Fibroblast of skin of right biceps (primary cell): ENCODE results near the gene ZNF397.
"Not testable (repeated sequence)": the region's sequence is repeated elsewhere in the genome, so short reads cannot be mapped to it uniquely, and the experiment has no call there.

Experiments used
- DNase-seq: peaks from one replicate; pipeline ENCODE4 v3.0.0-alpha.2; 2013

ZNF397 gene

GRCh38 chr18:35240664-35241447, at the start of gene ZNF397:
Gene ZNF397, plus strand, starts transcription at chr18:35241034. Its CDS starts 1,437 bp downstream, at chr18:35242471.
- peak; percentile 97 for DNase-seq

GRCh38 chr18:35191698-35192025, 49.2 kb upstream of the ZNF397 start:
- DNase-seq, result no peak

- DNase-seq, result no peak
Observed at GRCh38 chr18:35192415-35192814, 48.4 kb upstream of the ZNF397 start.

- no peak for DNase-seq
Observed at GRCh38 chr18:35193316-35193715, 47.5 kb upstream of the ZNF397 start.

- no peak for DNase-seq
Observed at GRCh38 chr18:35197296-35197695, 43.5 kb upstream of the ZNF397 start.

- no peak for DNase-seq
Observed at GRCh38 chr18:35201256-35201931, 39.4 kb upstream of the ZNF397 start.

GRCh38 chr18:35203067-35203466, 37.8 kb upstream of the ZNF397 start:
- peak; percentile 80 for DNase-seq

GRCh38 chr18:35205199-35205712, 35.6 kb upstream of the ZNF397 start:
- no peak for DNase-seq

GRCh38 chr18:35205746-35206458, 34.9 kb upstream of the ZNF397 start:
- DNase-seq, result not testable (repeated sequence)

GRCh38 chr18:35215026-35215425, 25.8 kb upstream of the ZNF397 start:
- no peak for DNase-seq

- not testable (repeated sequence) for DNase-seq
Observed at GRCh38 chr18:35216611-35217010, 24.2 kb upstream of the ZNF397 start.

GRCh38 chr18:35219331-35219730, 21.5 kb upstream of the ZNF397 start:
- DNase-seq, result not testable (repeated sequence)

- DNase-seq, result no peak
Observed at GRCh38 chr18:35220424-35220823, 20.4 kb upstream of the ZNF397 start.

GRCh38 chr18:35223797-35224196, 17.0 kb upstream of the ZNF397 start:
- no peak for DNase-seq

GRCh38 chr18:35227254-35227653, 13.6 kb upstream of the ZNF397 start:
- peak; percentile 22 for DNase-seq

- DNase-seq, result peak; percentile 61
Observed at GRCh38 chr18:35231052-35231451, 9.8 kb upstream of the ZNF397 start.

- DNase-seq, result peak; percentile 22
Observed at GRCh38 chr18:35236571-35237363, 4.1 kb upstream of the ZNF397 start.

GRCh38 chr18:35239314-35239713, 1.5 kb upstream of the ZNF397 start:
- no peak for DNase-seq

GRCh38 chr18:35241448-35241804, 592 bp downstream of the ZNF397 start:
- DNase-seq, result no peak

- no peak for DNase-seq
Observed at GRCh38 chr18:35242426-35242825, 1.6 kb downstream of the ZNF397 start.

GRCh38 chr18:35244671-35245070, 3.8 kb downstream of the ZNF397 start:
- no peak for DNase-seq

- no peak for DNase-seq
Observed at GRCh38 chr18:35245719-35246317, 5.0 kb downstream of the ZNF397 start.
